ENCODE measurements around the gene ZNF76. TPM values are rescaled to one million over a fixed set of nuclear protein-coding genes. Genes with fewer than 3 reads are reported as not detected.

Gene ZNF76
- total and polyA plus RNA-seq, 2 donors (not counting 3 experiments of a cell fraction or from before 2014, with no cell fraction given), result 27.9 to 34.6 TPM

DNA sequence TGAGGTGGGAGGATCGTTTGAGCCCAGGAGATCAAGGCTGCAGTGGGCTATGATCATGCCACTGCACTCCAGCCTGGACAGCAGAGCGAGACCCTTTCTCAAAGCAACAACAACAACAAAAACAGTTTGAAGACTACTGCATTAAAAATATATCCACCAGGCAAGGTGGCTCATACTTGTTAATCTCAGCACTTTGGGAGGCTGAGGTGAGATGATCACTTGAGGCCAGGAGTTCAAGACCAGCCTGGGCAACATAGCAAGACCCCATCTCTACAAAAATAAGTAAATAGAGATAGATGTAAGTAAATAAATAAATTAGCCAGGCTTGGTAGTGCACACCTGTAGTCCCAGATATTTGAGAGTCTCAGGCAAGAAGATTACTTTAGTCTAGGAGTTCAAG is 12.5 kb downstream of the ZNF76 start:
- POLR2A ChIA-PET, result no interaction called here
- no peaks in the 10 kb centered on the region for H3K36me3 ChIP-seq (ENCODE audit: control insufficient read depth in 2 of 2, extremely low read depth in 1 of 2, insufficient read depth in 2 of 2, low read length in 2 of 2)
- CTCF ChIA-PET, result no interaction called here
- H3K4me2 ChIP-seq (ENCODE audit: insufficient read depth, low read length), result no peak overlapping the region
- no peak overlapping the region for H2AFZ ChIP-seq (ENCODE audit: low read depth, low read length)
- H3K27me3 ChIP-seq (ENCODE audit: control insufficient read depth in 2 of 2, insufficient read depth in 2 of 2, low read length in 2 of 2), result no peaks in the 10 kb centered on the region
- no peak overlapping the region for H3K4me3 ChIP-seq (replicated peaks in 1 of 3; ENCODE audit: insufficient read depth in 1 of 3, low read depth in 1 of 3, low read length in 3 of 3)
- DNase-seq (ENCODE audit: low read depth, low spot score) (no peak), FAIRE-seq (no peak)
- BruUV-seq (replicated peaks), result no TSS peak
- H3K9me3 ChIP-seq (replicated peaks; ENCODE audit: control insufficient read depth, insufficient read depth, low read length), result no peaks in the 10 kb centered on the region
- H3K4me1 ChIP-seq (ENCODE audit: control insufficient read depth, extremely low read depth, insufficient read depth, low read length), result no peaks in the 10 kb centered on the region
- dilution Hi-C loops (cut with MboI; ENCODE audit: extremely low pct_ligation_motif_present, low sequenced_read_pairs), result no loop called here
- no peaks in the 10 kb centered on the region for H4K20me1 ChIP-seq (replicated peaks; ENCODE audit: control insufficient read depth, extremely low read depth, insufficient read depth, low read length)
- H3K27ac ChIP-seq (ENCODE audit: insufficient read depth, low read depth, low read length), result no peak overlapping the region
- intact Hi-C loops (cut with micrococcal nuclease), result no loop called here
- no peak for TF ChIP-seq GATA2 (IDR thresholded peaks at IDR 0.05; ENCODE audit: insufficient read depth, insufficient read length, low read depth, low read length)
- no peak for TF ChIP-seq CTCF (IDR thresholded peaks at IDR 0.05; ENCODE audit: extremely low read depth in 1 of 2, insufficient read depth in 1 of 2, low read depth in 1 of 2, low read length in 2 of 2)
- TF ChIP-seq JUN (IDR thresholded peaks at IDR 0.05; ENCODE audit: borderline replicate concordance, insufficient read depth, insufficient read length, low read depth), result no peak
- H3K9ac ChIP-seq (replicated peaks; ENCODE audit: extremely low read depth, insufficient read depth, low read length), result no peak overlapping the region
- no peaks in the 10 kb centered on the region for H3K79me2 ChIP-seq (ENCODE audit: control insufficient read depth, insufficient read depth, low read length)
- no peaks in the 10 kb centered on the region for H3K9me1 ChIP-seq (replicated peaks; ENCODE audit: control insufficient read depth, extremely low read depth, insufficient read depth, low read length)

- Histone ChIP-seq H4K20me1 (replicated peaks; ENCODE audit: control insufficient read depth, extremely low read depth, insufficient read depth, low read length) (no peaks in the 10 kb centered on the region), H3K9me1 (replicated peaks; ENCODE audit: control insufficient read depth, extremely low read depth, insufficient read depth, low read length) (no peaks in the 10 kb centered on the region), H3K4me3 (replicated peaks in 1 of 3; ENCODE audit: insufficient read depth in 1 of 3, low read depth in 1 of 3, low read length in 3 of 3) (no peak overlapping the region), H3K9ac (replicated peaks; ENCODE audit: extremely low read depth, insufficient read depth, low read length) (no peak overlapping the region), H3K4me2 (ENCODE audit: insufficient read depth, low read length) (no peak overlapping the region), H3K79me2 (ENCODE audit: control insufficient read depth, insufficient read depth, low read length) (no peaks in the 10 kb centered on the region), H3K4me1 (ENCODE audit: control insufficient read depth, extremely low read depth, insufficient read depth, low read length) (no peaks in the 10 kb centered on the region), H3K36me3 (ENCODE audit: control insufficient read depth in 2 of 2, extremely low read depth in 1 of 2, insufficient read depth in 2 of 2, low read length in 2 of 2) (no peaks in the 10 kb centered on the region), H3K27me3 (ENCODE audit: control insufficient read depth in 2 of 2, insufficient read depth in 2 of 2, low read length in 2 of 2) (no peaks in the 10 kb centered on the region), H3K9me3 (replicated peaks; ENCODE audit: control insufficient read depth, insufficient read depth, low read length) (no peaks in the 10 kb centered on the region), H3K27ac (ENCODE audit: insufficient read depth, low read depth, low read length) (no peak overlapping the region), H2AFZ (ENCODE audit: low read depth, low read length) (no peak overlapping the region)
- intact Hi-C loops (cut with micrococcal nuclease) (no loop called here), dilution Hi-C loops (cut with MboI; ENCODE audit: extremely low pct_ligation_motif_present, low sequenced_read_pairs) (no loop called here)
- no peak for DNase-seq (ENCODE audit: low read depth, low spot score)
- no peak for FAIRE-seq
- TF ChIP-seq POLR2AphosphoS5 (IDR thresholded peaks at IDR 0.05; ENCODE audit: insufficient read depth, low read depth, low read length) (no peak), FOS (IDR thresholded peaks at IDR 0.05; ENCODE audit: borderline replicate concordance, insufficient read depth, low read length) (no peak), GATA2 (IDR thresholded peaks at IDR 0.05; ENCODE audit: insufficient read depth, insufficient read length, low read depth, low read length) (no peak), EZH2 (IDR thresholded peaks at IDR 0.05; ENCODE audit: borderline replicate concordance, low read depth, low read length, severe bottlenecking) (no peak), MYC (IDR thresholded peaks at IDR 0.05; ENCODE audit: low read depth, low read length) (no peak), JUN (IDR thresholded peaks at IDR 0.05; ENCODE audit: borderline replicate concordance, insufficient read depth, insufficient read length, low read depth) (no peak), POLR2A (IDR thresholded peaks at IDR 0.05; ENCODE audit: low read depth, low read length) (no peak), CTCF (IDR thresholded peaks at IDR 0.05; ENCODE audit: extremely low read depth in 1 of 2, insufficient read depth in 1 of 2, low read depth in 1 of 2, low read length in 2 of 2) (no peak)
- TF ChIP-seq, protein P1, sequence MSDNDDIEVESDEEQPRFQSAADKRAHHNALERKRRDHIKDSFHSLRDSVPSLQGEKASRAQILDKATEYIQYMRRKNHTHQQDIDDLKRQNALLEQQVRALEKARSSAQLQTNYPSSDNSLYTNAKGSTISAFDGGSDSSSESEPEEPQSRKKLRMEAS (IDR thresholded peaks at IDR 0.05; ENCODE audit: insufficient read depth, insufficient read length), result no peak
- ChIA-PET CTCF (no interaction called here), POLR2A (no interaction called here)
- no TSS peak for BruUV-seq (replicated peaks)
These were observed 14.5 kb downstream of the ZNF76 start for GRCh38 chr6:35273822-35274559.
